NCI-H524 treated with DMSO at 0.1 percent for 48 hours (cell line): ENCODE results near the gene ITGA5.

Experiments used
- DNase-seq: peaks from one replicate; lab custom pipeline; 2025; lab: John Stamatoyannopoulos, UW

The ITGA5 gene

GRCh38 chr12:54352891-54353874, 65.9 kb downstream of the ITGA5 start:
- DNase-seq: no peak

GRCh38 chr12:54352022-54352531, 67.0 kb downstream of the ITGA5 start:
- no peak for DNase-seq

DNA sequence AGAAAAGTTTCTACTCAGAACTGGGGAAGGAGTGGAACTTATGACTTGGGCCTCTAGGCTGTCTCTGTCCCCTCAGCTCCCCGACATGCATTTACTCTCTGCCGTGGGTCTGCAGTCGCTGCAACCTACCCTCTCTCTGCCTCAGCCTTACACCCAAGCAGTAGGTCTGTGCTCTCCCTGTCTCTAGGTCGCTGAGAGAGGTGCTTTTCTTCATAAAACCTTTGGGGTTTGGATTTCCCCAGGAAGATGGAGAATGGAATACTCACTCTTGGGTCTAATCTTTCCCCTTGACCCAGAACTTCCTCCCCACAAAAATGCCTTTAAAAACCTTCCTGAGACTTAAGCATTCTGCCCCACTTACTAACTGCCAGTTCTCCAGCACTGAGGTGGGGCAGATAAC, 67.7 kb downstream of the ITGA5 start:
- no peak for DNase-seq

DNA sequence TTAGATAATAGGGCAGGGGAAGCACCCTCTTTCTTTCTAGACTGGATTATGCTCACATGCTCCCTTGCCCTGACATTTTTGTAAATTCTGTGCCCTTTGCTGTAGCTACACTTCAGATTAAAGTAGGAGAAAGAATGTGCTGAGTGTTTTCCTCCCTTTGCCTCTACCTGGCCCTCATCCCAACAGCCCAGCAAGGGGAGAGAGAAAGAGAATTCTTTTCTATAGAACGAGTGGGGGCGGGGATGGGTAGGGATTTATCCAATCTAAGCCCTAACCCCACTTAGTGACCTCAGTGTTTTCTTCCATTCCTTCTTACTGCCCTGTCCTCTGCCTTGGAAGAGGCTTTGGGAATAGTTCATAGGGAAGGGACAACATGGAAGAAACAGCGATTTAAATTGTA, 68.3 kb downstream of the ITGA5 start:
- no peak for DNase-seq

- no peak for DNase-seq
These were observed 69.4 kb downstream of the ITGA5 start for GRCh38 chr12:54349679-54350078.

DNA sequence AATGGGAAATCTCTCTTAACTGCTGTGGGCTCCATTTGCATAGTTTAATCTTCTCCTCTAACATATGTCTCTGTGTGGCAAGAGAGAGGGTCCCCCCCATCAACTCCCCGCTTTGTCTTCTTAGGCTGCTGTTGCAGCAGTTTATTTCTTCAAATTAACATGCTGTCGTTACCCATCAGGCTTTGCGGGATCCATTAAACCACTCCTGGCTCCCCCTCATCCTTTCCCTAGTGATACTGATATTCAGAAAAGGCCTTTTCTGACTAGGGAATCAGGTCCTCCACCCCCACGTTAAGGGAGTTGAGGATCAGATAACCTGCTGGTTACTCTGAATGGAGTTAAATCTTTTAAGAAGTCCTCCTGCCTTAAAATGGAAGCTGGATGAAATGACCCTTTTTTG, 70.0 kb downstream of the ITGA5 start:
- DNase-seq: no peak
